Liver (tissue), 9 donors: Measurements from ENCODE around the gene PAAF1. TPM values are rescaled to one million over a fixed set of nuclear protein-coding genes. Genes with fewer than 3 reads are reported as not detected.

ENCODE experiments used
- DNase-seq: peaks from one replicate; pipeline ENCODE4 v3.0.0-alpha.2; 2017; ENCODE audit warnings: low spot score
- H3K27ac ChIP-seq, 2 donors: one replicate each; pipeline ENCODE4 v1.7.0; 2013; ENCODE audit warnings: inconsistent platforms in 2 of 2, low read length in 2 of 2, control low read depth in 1 of 2, low read depth in 1 of 2, mild to moderate bottlenecking in 1 of 2
- H3K27me3 ChIP-seq, 4 donors: one replicate each; pipeline versions ENCODE4 v1.6.1 to v1.7.0; 2013; ENCODE audit warnings: low read length in 3 of 4, inconsistent platforms in 1 of 4, mild to moderate bottlenecking in 1 of 4, moderate library complexity in 1 of 4; ENCODE audit not compliant: control insufficient read depth in 4 of 4, insufficient read depth in 4 of 4
- H3K36me3 ChIP-seq, 4 donors: one replicate each; pipeline versions ENCODE4 v1.6.1 to v1.7.0; 2013; ENCODE audit warnings: low read length in 3 of 4, mild to moderate bottlenecking in 3 of 4, low read depth in 1 of 4, moderate library complexity in 1 of 4; ENCODE audit not compliant: control insufficient read depth in 4 of 4, insufficient read depth in 3 of 4
- H3K4me1 ChIP-seq, 4 donors: one replicate each; pipeline versions ENCODE4 v1.6.1 to v1.7.0; 2013; ENCODE audit warnings: low read length in 3 of 4, mild to moderate bottlenecking in 3 of 4, moderate library complexity in 1 of 4; ENCODE audit not compliant: control insufficient read depth in 4 of 4, insufficient read depth in 4 of 4
- H3K4me3 ChIP-seq, 3 donors: one replicate each; pipeline versions ENCODE4 v1.6.1 to v1.7.0; 2013; ENCODE audit warnings: low read length in 3 of 3, control low read depth in 1 of 3, low read depth in 1 of 3, mild to moderate bottlenecking in 1 of 3
- H3K9ac ChIP-seq, 2 donors: one replicate each; pipeline ENCODE4 v1.7.0; 2013; ENCODE audit warnings: low read length in 2 of 2, mild to moderate bottlenecking in 2 of 2, moderate library complexity in 2 of 2, control low read depth in 1 of 2, low read depth in 1 of 2
- H3K9me3 ChIP-seq, 4 donors: one replicate each; pipeline versions ENCODE4 v1.6.1 to v1.7.0; 2013; ENCODE audit warnings: low read length in 3 of 4; ENCODE audit not compliant: control insufficient read depth in 4 of 4
- CTCF ChIP-seq: fragments of 150-350 bp; IDR thresholded peaks from 2 replicates; pipeline ENCODE4 v1.5.1; 2017; ENCODE audit warnings: improper control_type of control experiment, low read depth, low read length; ENCODE audit not compliant: missing input control
- EGR1 ChIP-seq, 2 donors: IDR thresholded peaks; 2 replicates each; pipeline ENCODE4 v1.6.1; 2016 to 2018; ENCODE audit warnings: antibody characterized with exemption in 2 of 2, low read depth in 2 of 2
- FOXA1 ChIP-seq: IDR thresholded peaks from 2 replicates; pipeline ENCODE4 v1.6.1; 2016; ENCODE audit warnings: antibody characterized with exemption
- FOXA2 ChIP-seq: IDR thresholded peaks from 2 replicates; pipeline ENCODE4 v1.6.1; 2016; ENCODE audit warnings: antibody characterized with exemption
- GABPA ChIP-seq, 2 donors: IDR thresholded peaks in 1 of 2; conservative IDR thresholded peaks in 1 of 2; 2 replicates each; pipeline ENCODE4 v1.6.1; 2016; ENCODE audit warnings: antibody characterized with exemption in 2 of 2, mild to moderate bottlenecking in 1 of 2, moderate library complexity in 1 of 2
- HNF4A ChIP-seq, 2 donors: conservative IDR thresholded peaks; 2 replicates each; pipeline ENCODE4 v1.6.1; 2016; ENCODE audit warnings: antibody characterized with exemption in 2 of 2, mild to moderate bottlenecking in 2 of 2
- HNF4G ChIP-seq: IDR thresholded peaks from 2 replicates; pipeline ENCODE4 v1.6.1; 2016; ENCODE audit warnings: antibody characterized with exemption
- JUND ChIP-seq, 2 donors: IDR thresholded peaks; 2 replicates each; pipeline ENCODE4 v1.6.1; 2016; ENCODE audit warnings: antibody characterized with exemption in 2 of 2
- MAX ChIP-seq: IDR thresholded peaks from 2 replicates; pipeline ENCODE4 v1.6.1; 2016; ENCODE audit warnings: antibody characterized with exemption
- RAD21 ChIP-seq, 2 donors: IDR thresholded peaks; 2 replicates each; pipeline ENCODE4 v1.6.1; 2016; ENCODE audit warnings: antibody characterized with exemption in 2 of 2, mild to moderate bottlenecking in 2 of 2
- RXRA ChIP-seq, 2 donors: IDR thresholded peaks; 2 replicates each; pipeline ENCODE4 v1.6.1; 2017 to 2018; ENCODE audit warnings: antibody characterized with exemption in 2 of 2, mild to moderate bottlenecking in 1 of 2
- SP1 ChIP-seq: IDR thresholded peaks from 2 replicates; pipeline ENCODE4 v1.6.1; 2018; ENCODE audit warnings: antibody characterized with exemption, mild to moderate bottlenecking
- TAF1 ChIP-seq: conservative IDR thresholded peaks from 2 replicates; pipeline ENCODE4 v1.6.1; 2016; ENCODE audit warnings: antibody characterized with exemption, mild to moderate bottlenecking
- YY1 ChIP-seq: IDR thresholded peaks from 2 replicates; pipeline ENCODE4 v1.6.1; 2016; ENCODE audit warnings: antibody characterized with exemption, mild to moderate bottlenecking
- WGBS: extraction: QIAGEN DNeasy Blood & Tissue Kit; methylation state at CpG from one replicate; pipeline ENCODE4 v1.1.7; 2013; 5-methylcytosine and 5-hydroxymethylcytosine counted together
- polyA plus RNA-seq, 2 donors: library from polyadenylated mRNA; stranded (reverse) in 1 of 2; unstranded in 1 of 2; fragments of 200-250 nt in 1 of 2; fragments of >200 nt in 1 of 2; fragmentation: Nextera tagmentation in 1 of 2; extraction: Ambion mirVana in 1 of 2; gene quantifications; one replicate each; pipeline versions ENCODE4 v1.2.1 to v1.2.3, GENCODE V29; 2013 to 2015
- total RNA-seq, 2 donors: library from RNA; depleted of rRNA; stranded (reverse); fragments of >200 nt; gene quantifications; one replicate each; pipeline ENCODE4 v1.2.3, GENCODE V29; 2014
- TF ChIP-seq, protein P1 (sequence below): IDR thresholded peaks from 2 replicates; pipeline ENCODE4 v1.6.1; 2016; ENCODE audit warnings: antibody characterized with exemption, mild to moderate bottlenecking
- TF ChIP-seq, protein P2 (sequence below): IDR thresholded peaks from 2 replicates; pipeline ENCODE4 v1.6.1; 2016; ENCODE audit warnings: antibody characterized with exemption
- TF ChIP-seq, protein P3 (sequence below): IDR thresholded peaks from 2 replicates; pipeline ENCODE4 v1.6.1; 2016; ENCODE audit warnings: antibody characterized with exemption
- donor health status: healthy.
- donor health status: healthy.
- donor health status: healthy.
- donor health status: healthy.
- donor health status: healthy.

The PAAF1 gene
- total and polyA plus RNA-seq, 4 donors = 5.3 to 10.4 (median 8.3) TPM

GRCh38 chr11:73902303-73902702 lies 25.5 kb downstream of the PAAF1 start:
- Histone ChIP-seq H3K36me3 (peaks cover 3 to 26% (median 20%) of the 10 kb centered on the region in 4 donors), H3K27ac (no peak overlapping the region)
- 95% methylated on average over 1 of the region's 1 CpG for WGBS

GRCh38 chr11:73907191-73907590 lies 30.4 kb downstream of the PAAF1 start:
- Histone ChIP-seq H3K36me3 (peaks cover 4 to 27% (median 20%) of the 10 kb centered on the region in 4 donors), H3K4me1 (no peaks in the 10 kb centered on the region), H3K9ac (no peak overlapping the region), H3K9me3 (no peaks in the 10 kb centered on the region), H3K27me3 (no peaks in the 10 kb centered on the region), H3K4me3 (no peak overlapping the region), H3K27ac (no peak overlapping the region)
- DNase-seq = no peak
- 93% methylated on average over 4 of the region's 4 CpGs for WGBS
- no peak for TF ChIP-seq TAF1
- TF ChIP-seq GABPA (IDR thresholded peaks at IDR 0.05 in 1 of 2, conservative IDR thresholded peaks at IDR 0.05 in 1 of 2) = no peak
- TF ChIP-seq, protein P1, sequence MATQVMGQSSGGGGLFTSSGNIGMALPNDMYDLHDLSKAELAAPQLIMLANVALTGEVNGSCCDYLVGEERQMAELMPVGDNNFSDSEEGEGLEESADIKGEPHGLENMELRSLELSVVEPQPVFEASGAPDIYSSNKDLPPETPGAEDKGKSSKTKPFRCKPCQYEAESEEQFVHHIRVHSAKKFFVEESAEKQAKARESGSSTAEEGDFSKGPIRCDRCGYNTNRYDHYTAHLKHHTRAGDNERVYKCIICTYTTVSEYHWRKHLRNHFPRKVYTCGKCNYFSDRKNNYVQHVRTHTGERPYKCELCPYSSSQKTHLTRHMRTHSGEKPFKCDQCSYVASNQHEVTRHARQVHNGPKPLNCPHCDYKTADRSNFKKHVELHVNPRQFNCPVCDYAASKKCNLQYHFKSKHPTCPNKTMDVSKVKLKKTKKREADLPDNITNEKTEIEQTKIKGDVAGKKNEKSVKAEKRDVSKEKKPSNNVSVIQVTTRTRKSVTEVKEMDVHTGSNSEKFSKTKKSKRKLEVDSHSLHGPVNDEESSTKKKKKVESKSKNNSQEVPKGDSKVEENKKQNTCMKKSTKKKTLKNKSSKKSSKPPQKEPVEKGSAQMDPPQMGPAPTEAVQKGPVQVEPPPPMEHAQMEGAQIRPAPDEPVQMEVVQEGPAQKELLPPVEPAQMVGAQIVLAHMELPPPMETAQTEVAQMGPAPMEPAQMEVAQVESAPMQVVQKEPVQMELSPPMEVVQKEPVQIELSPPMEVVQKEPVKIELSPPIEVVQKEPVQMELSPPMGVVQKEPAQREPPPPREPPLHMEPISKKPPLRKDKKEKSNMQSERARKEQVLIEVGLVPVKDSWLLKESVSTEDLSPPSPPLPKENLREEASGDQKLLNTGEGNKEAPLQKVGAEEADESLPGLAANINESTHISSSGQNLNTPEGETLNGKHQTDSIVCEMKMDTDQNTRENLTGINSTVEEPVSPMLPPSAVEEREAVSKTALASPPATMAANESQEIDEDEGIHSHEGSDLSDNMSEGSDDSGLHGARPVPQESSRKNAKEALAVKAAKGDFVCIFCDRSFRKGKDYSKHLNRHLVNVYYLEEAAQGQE = no peak
- TF ChIP-seq HNF4G = no peak
- no peak for TF ChIP-seq FOXA1
- TF ChIP-seq EGR1 (IDR thresholded peaks at IDR 0.05; ENCODE audit: low read depth in 2 of 2) = no peak
- no peak for TF ChIP-seq MAX
- TF ChIP-seq, protein P2, sequence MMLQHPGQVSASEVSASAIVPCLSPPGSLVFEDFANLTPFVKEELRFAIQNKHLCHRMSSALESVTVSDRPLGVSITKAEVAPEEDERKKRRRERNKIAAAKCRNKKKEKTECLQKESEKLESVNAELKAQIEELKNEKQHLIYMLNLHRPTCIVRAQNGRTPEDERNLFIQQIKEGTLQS = no peak
- no peak for TF ChIP-seq HNF4A (conservative IDR thresholded peaks at IDR 0.05)
- TF ChIP-seq, protein P3, sequence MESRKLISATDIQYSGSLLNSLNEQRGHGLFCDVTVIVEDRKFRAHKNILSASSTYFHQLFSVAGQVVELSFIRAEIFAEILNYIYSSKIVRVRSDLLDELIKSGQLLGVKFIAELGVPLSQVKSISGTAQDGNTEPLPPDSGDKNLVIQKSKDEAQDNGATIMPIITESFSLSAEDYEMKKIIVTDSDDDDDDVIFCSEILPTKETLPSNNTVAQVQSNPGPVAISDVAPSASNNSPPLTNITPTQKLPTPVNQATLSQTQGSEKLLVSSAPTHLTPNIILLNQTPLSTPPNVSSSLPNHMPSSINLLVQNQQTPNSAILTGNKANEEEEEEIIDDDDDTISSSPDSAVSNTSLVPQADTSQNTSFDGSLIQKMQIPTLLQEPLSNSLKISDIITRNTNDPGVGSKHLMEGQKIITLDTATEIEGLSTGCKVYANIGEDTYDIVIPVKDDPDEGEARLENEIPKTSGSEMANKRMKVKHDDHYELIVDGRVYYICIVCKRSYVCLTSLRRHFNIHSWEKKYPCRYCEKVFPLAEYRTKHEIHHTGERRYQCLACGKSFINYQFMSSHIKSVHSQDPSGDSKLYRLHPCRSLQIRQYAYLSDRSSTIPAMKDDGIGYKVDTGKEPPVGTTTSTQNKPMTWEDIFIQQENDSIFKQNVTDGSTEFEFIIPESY = no peak
- no peak for TF ChIP-seq RAD21 (IDR thresholded peaks at IDR 0.05)
- TF ChIP-seq YY1 = no peak
- TF ChIP-seq RXRA (IDR thresholded peaks at IDR 0.05) = no peak

More at GRCh38 chr11:73902303-73902702, 25.5 kb downstream of the PAAF1 start:
- H3K27me3 ChIP-seq = no peaks in the 10 kb centered on the region
- H3K4me1 ChIP-seq = no peaks in the 10 kb centered on the region
- H3K4me3 ChIP-seq = no peak overlapping the region
- no peaks in the 10 kb centered on the region for H3K9me3 ChIP-seq
- TF ChIP-seq FOXA1 (no peak), RXRA (IDR thresholded peaks at IDR 0.05) (no peak), TAF1 (no peak)
- H3K9ac ChIP-seq = no peak overlapping the region
- no peak for DNase-seq

DNA sequence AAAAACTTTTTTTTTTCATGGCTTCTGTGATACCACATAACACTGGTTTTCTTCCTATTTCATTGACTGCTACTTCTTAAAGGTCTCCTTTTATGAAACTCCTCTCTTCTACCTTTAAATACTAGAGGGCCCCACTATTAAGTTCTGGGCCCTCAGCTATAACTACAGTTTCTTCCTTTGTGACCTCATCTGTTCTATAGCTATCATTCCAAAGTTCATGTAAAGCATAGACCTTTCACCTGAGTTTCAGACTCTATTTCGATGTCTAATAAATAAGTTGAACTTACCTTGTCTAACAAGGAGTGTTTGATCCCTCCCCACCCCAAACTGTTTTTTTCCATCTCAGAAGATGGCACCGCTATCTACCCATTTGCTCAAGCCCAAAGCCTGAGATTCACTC lies 35.2 kb downstream of the PAAF1 start:
- H3K27me3 ChIP-seq = no peaks in the 10 kb centered on the region
- no peak overlapping the region for H3K27ac ChIP-seq
- 95% methylated on average over 2 of the region's 2 CpGs for WGBS
- peaks cover 4 to 39% (median 24%) of the 10 kb centered on the region in 4 donors for H3K36me3 ChIP-seq
- H3K4me1 ChIP-seq = peaks cover 0 to 6% (median 2%) of the 10 kb centered on the region in 4 donors
- H3K9ac ChIP-seq = no peak overlapping the region
- no peaks in the 10 kb centered on the region for H3K9me3 ChIP-seq
- no peak for DNase-seq
- no peak overlapping the region for H3K4me3 ChIP-seq
- TF ChIP-seq CTCF (no peak), JUND (IDR thresholded peaks at IDR 0.05) (no peak), HNF4G (no peak), RXRA (IDR thresholded peaks at IDR 0.05) (no peak), FOXA2 (no peak), SP1 (no peak), MAX (no peak), YY1 (no peak), HNF4A (conservative IDR thresholded peaks at IDR 0.05) (no peak), FOXA1 (no peak), GABPA (IDR thresholded peaks at IDR 0.05 in 1 of 2, conservative IDR thresholded peaks at IDR 0.05 in 1 of 2) (no peak)
- TF ChIP-seq, protein P3 = no peak
